PC-9 (cell line): ENCODE measurements around the gene FAM98A. TPM values are rescaled to one million over a fixed set of nuclear protein-coding genes. Genes with fewer than 3 reads are reported as not detected.

Experiments
- BruUV-seq: library from RNA; stranded (reverse); fragments of 400-500 nt; replicated peaks from 2 replicates; lab custom pipeline; 2021; lab: Mats Ljungman, UMichigan
- CTCF ChIA-PET: fragments of 300-600 bp; sonication (Branson Sonifier 250); formaldehyde crosslinking; loops from one replicate; lab custom pipeline; 2022; ENCODE audit warnings: antibody characterized with exemption; lab: Charles Lee
- POLR2A ChIA-PET: fragments of 300-600 bp; sonication (Branson Sonifier 250); formaldehyde crosslinking; loops from one replicate; lab custom pipeline; 2022; ENCODE audit warnings: antibody characterized with exemption; ENCODE audit not compliant: unreplicated experiment; lab: Charles Lee
- DNase-seq, 2 experiments: peaks; one replicate each; pipeline versions ENCODE4 v3.0.0 to v3.0.0-alpha.2; 2015 to 2022; ENCODE audit warnings: mixed read lengths in 1 of 2
- H2AFZ ChIP-seq: fragments of 200-600 bp; sonication (generic); 2 replicates; pipeline ENCODE4 v1.8.1; 2017; ENCODE audit warnings: antibody characterized with exemption
- H3F3A ChIP-seq: fragments of 200-600 bp; sonication (generic); 2 replicates; pipeline ENCODE4 v1.8.1; 2017; ENCODE audit warnings: antibody characterized with exemption, mild to moderate bottlenecking, low read depth; ENCODE audit not compliant: insufficient read depth
- H3K27ac ChIP-seq: fragments of 200-600 bp; sonication (generic); 2 replicates; pipeline ENCODE4 v1.6.1; 2016; ENCODE audit warnings: mixed run types
- H3K27me3 ChIP-seq: fragments of 200-600 bp; sonication (generic); 2 replicates; pipeline ENCODE4 v1.6.1; 2016; ENCODE audit warnings: low read depth, mixed run types; ENCODE audit not compliant: insufficient read depth
- H3K36me3 ChIP-seq: fragments of 200-600 bp; sonication (generic); 2 replicates; pipeline ENCODE4 v1.6.1; 2016; ENCODE audit warnings: low read depth, mixed run types
- H3K4me1 ChIP-seq: fragments of 200-600 bp; sonication (generic); replicated peaks from 2 replicates; pipeline ENCODE4 v1.6.1; 2016; ENCODE audit warnings: mixed run types; ENCODE audit not compliant: insufficient read depth
- H3K4me2 ChIP-seq: fragments of 200-600 bp; sonication (generic); 2 replicates; pipeline ENCODE4 v1.6.1; 2017; ENCODE audit warnings: mixed run types
- H3K4me3 ChIP-seq: fragments of 200-600 bp; sonication (generic); 2 replicates; pipeline ENCODE4 v1.6.1; 2016; ENCODE audit warnings: mixed run types
- H3K79me2 ChIP-seq: fragments of 200-600 bp; sonication (generic); 2 replicates; pipeline ENCODE4 v1.6.1; 2017; ENCODE audit warnings: low read depth, mixed run types
- H3K9me2 ChIP-seq: fragments of 200-600 bp; sonication (generic); 2 replicates; pipeline ENCODE4 v1.8.1; 2017; ENCODE audit warnings: mild to moderate bottlenecking; ENCODE audit not compliant: insufficient read depth
- H3K9me3 ChIP-seq: fragments of 200-600 bp; sonication (generic); 2 replicates; pipeline ENCODE4 v1.8.1; 2016; ENCODE audit warnings: low read depth; ENCODE audit not compliant: insufficient read depth
- H4K20me1 ChIP-seq: fragments of 200-600 bp; sonication (generic); 2 replicates; pipeline ENCODE4 v1.8.1; 2017; ENCODE audit not compliant: insufficient read depth
- EZH2 ChIP-seq: fragments of 200-600 bp; sonication (generic); IDR thresholded peaks from 2 replicates; pipeline ENCODE4 v1.8.0; 2017; ENCODE audit warnings: antibody characterized with exemption, low read depth
- intact Hi-C: fragments of 100-400 bp; cut with micrococcal nuclease; formaldehyde crosslinking; loops from one replicate; pipeline ENCODE4 v1.10.0; 2022; ENCODE audit not compliant: unreplicated experiment
- total RNA-seq: library from RNA; stranded (reverse); gene quantifications from 2 replicates; pipeline ENCODE4 v1.2.3, GENCODE V29; 2021
- TF ChIP-seq, protein P1 (sequence below): fragments of 200-600 bp; sonication (generic); conservative IDR thresholded peaks from 2 replicates; pipeline ENCODE4 v1.6.1; 2017; ENCODE audit warnings: mixed run types, antibody characterized with exemption, mild to moderate bottlenecking, moderate library complexity

Gene FAM98A
- total RNA-seq, 1 experiment from 2014 or later, result 33.7 TPM

GRCh38 chr2:33577668-33578067 is 21.4 kb downstream of the FAM98A start:
- intact Hi-C loops, result no loop called here
- TF ChIP-seq EZH2, result no peak
- TF ChIP-seq, protein P1, sequence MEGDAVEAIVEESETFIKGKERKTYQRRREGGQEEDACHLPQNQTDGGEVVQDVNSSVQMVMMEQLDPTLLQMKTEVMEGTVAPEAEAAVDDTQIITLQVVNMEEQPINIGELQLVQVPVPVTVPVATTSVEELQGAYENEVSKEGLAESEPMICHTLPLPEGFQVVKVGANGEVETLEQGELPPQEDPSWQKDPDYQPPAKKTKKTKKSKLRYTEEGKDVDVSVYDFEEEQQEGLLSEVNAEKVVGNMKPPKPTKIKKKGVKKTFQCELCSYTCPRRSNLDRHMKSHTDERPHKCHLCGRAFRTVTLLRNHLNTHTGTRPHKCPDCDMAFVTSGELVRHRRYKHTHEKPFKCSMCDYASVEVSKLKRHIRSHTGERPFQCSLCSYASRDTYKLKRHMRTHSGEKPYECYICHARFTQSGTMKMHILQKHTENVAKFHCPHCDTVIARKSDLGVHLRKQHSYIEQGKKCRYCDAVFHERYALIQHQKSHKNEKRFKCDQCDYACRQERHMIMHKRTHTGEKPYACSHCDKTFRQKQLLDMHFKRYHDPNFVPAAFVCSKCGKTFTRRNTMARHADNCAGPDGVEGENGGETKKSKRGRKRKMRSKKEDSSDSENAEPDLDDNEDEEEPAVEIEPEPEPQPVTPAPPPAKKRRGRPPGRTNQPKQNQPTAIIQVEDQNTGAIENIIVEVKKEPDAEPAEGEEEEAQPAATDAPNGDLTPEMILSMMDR, result no peak
- ChIA-PET CTCF (no interaction called here), POLR2A (no interaction called here)
- Histone ChIP-seq H3F3A (peaks cover 2% of the 10 kb centered on the region; the same call in 1 of the 2 replicates), H3K27me3 (no peaks in the 10 kb centered on the region), H3K36me3 (no peaks in the 10 kb centered on the region; the same call in 1 of the 2 replicates), H3K9me2 (no peaks in the 10 kb centered on the region), H3K4me1 (no peaks in the 10 kb centered on the region), H3K9me3 (no peaks in the 10 kb centered on the region), H3K27ac (no peak overlapping the region), H3K79me2 (no peaks in the 10 kb centered on the region), H4K20me1 (no peaks in the 10 kb centered on the region), H3K4me3 (no peak overlapping the region), H2AFZ (no peak overlapping the region), H3K4me2 (no peak overlapping the region)
- BruUV-seq, result no TSS peak
- peak in 1 of 2 experiments; percentile 20 for DNase-seq

DNA sequence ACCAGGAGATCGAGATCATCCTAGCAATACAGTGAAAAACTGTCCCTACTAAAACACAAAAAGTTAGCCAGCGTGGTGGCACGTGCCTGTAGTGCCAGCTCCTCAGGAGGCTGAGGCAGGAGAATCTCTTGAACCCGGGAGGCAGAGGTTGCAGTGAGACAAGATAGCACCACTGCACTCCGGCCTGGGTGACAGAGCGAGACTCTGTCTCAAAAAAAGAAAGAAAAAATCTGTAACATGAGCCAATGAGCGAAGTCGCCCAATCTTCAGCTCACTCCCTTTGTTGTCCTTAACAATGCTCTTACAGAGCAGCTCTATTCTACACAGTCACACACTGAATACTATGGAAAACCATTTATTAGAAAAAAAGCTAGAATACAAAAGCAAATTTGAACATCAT is 22.0 kb downstream of the FAM98A start:
- H3K4me1 ChIP-seq, result no peaks in the 10 kb centered on the region
- H3K27ac ChIP-seq, result no peak overlapping the region
- ChIA-PET POLR2A (no interaction called here), CTCF (no interaction called here)
- H3K4me3 ChIP-seq, result no peak overlapping the region
- no peaks in the 10 kb centered on the region for H3K79me2 ChIP-seq
- no peaks in the 10 kb centered on the region; the same call in 1 of the 2 replicates for H3K36me3 ChIP-seq
- H2AFZ ChIP-seq, result no peak overlapping the region
- H3K27me3 ChIP-seq, result no peaks in the 10 kb centered on the region
- DNase-seq, result no peak
- BruUV-seq, result no TSS peak
- H3K9me2 ChIP-seq, result no peaks in the 10 kb centered on the region
- no peaks in the 10 kb centered on the region for H3K9me3 ChIP-seq
- no peak overlapping the region for H3K4me2 ChIP-seq
- intact Hi-C loops, result no loop called here
- peaks cover 3% of the 10 kb centered on the region; the same call in 1 of the 2 replicates for H3F3A ChIP-seq
- TF ChIP-seq, protein P1, result no peak
- TF ChIP-seq EZH2, result no peak
- H4K20me1 ChIP-seq, result no peaks in the 10 kb centered on the region

DNA sequence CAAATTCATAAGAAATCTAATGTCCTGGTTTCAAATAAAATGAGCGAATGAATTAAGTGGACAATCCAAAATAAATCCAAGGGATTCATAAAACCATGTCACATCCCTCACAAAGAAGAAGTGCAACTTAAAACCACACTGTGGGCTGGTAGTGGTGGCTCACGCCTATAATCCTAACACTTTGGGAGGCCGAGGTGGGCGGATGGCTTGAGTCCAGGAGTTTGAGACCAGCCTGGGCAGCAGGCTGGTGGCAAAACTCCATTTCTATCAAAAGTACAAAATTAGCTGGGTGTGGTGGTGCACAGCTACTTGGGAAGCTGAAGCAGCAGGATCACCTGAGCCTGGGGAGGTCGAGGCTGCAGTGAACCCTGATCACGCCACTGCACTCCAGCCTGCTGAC is 25.4 kb downstream of the FAM98A start:
- H3K27me3 ChIP-seq, result no peaks in the 10 kb centered on the region
- TF ChIP-seq, protein P1, result no peak
- no peak for TF ChIP-seq EZH2
- no peaks in the 10 kb centered on the region for H3K36me3 ChIP-seq
- no peaks in the 10 kb centered on the region for H3K79me2 ChIP-seq
- no peak overlapping the region for H2AFZ ChIP-seq
- H3K9me2 ChIP-seq, result no peaks in the 10 kb centered on the region
- no peak overlapping the region for H3K27ac ChIP-seq
- intact Hi-C loops, result no loop called here
- CTCF ChIA-PET, result no interaction called here
- H3K4me3 ChIP-seq, result no peak overlapping the region
- no peaks in the 10 kb centered on the region for H3K4me1 ChIP-seq
- no peaks in the 10 kb centered on the region for H4K20me1 ChIP-seq
- H3F3A ChIP-seq, result peaks cover 3% of the 10 kb centered on the region; the same call in 1 of the 2 replicates
- no peak for DNase-seq
- H3K9me3 ChIP-seq, result no peaks in the 10 kb centered on the region
- no TSS peak for BruUV-seq
- POLR2A ChIA-PET, result no interaction called here
- no peak overlapping the region for H3K4me2 ChIP-seq
